Thyroid gland (tissue), 4 donors: Measurements from ENCODE around the gene BGN.

Experiments used
- POLR2A ChIP-seq, 2 donors: fragments of 450-650 bp; IDR thresholded peaks; one replicate each; pipeline ENCODE4 v1.6.1; 2017; ENCODE audit warnings: antibody characterized with exemption in 2 of 2, mild to moderate bottlenecking in 2 of 2, moderate library complexity in 1 of 2
- TF ChIP-seq, protein P1 (sequence below), 6 experiments: fragments of 200-600 bp in 3 of 6; fragments of 450-650 bp in 3 of 6; sonication (generic) in 3 of 6; IDR thresholded peaks; one replicate each; pipeline ENCODE4 v1.5.1; 2016 to 2019; ENCODE audit warnings: antibody characterized with exemption in 6 of 6, mild to moderate bottlenecking in 2 of 6, inconsistent platforms in 1 of 6, moderate library complexity in 1 of 6

DNA sequence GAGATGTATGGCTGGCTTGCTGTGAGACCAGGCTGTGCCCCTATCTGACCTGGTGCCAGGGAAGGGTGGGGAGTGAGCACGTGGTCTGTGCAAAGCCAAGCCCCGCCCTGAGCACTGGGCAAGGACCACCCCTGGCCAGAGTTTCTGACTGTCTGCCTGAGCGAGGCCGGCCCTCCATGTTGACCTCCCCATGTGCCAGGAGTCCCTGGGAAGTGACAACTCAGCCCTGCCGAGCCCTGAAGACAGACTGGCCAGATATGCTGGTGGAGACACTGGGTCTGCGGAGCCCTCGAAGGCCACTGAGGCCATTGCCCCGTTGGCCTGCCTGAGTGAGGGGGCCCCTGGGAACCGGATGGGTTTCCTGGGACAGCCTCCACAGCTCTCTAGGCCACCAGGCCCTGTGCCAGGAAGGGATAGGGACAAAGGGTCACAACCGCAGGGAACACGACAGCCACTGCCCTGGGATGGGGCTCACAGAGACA lies 7.1 kb upstream of the BGN start:
- TF ChIP-seq POLR2A (IDR thresholded peaks at IDR 0.05), result no peak
- TF ChIP-seq, protein P1, sequence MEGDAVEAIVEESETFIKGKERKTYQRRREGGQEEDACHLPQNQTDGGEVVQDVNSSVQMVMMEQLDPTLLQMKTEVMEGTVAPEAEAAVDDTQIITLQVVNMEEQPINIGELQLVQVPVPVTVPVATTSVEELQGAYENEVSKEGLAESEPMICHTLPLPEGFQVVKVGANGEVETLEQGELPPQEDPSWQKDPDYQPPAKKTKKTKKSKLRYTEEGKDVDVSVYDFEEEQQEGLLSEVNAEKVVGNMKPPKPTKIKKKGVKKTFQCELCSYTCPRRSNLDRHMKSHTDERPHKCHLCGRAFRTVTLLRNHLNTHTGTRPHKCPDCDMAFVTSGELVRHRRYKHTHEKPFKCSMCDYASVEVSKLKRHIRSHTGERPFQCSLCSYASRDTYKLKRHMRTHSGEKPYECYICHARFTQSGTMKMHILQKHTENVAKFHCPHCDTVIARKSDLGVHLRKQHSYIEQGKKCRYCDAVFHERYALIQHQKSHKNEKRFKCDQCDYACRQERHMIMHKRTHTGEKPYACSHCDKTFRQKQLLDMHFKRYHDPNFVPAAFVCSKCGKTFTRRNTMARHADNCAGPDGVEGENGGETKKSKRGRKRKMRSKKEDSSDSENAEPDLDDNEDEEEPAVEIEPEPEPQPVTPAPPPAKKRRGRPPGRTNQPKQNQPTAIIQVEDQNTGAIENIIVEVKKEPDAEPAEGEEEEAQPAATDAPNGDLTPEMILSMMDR (IDR thresholded peaks at IDR 0.05), result no peak
